H1 (cell line): ENCODE measurements around the gene SLC24A4. TPM values are rescaled to one million over a fixed set of nuclear protein-coding genes. Genes with fewer than 3 reads are reported as not detected.

ENCODE experiments used
- HDAC2 ChIP-seq, 2 experiments: fragments of 300-600 bp in 1 of 2; sonication (generic) in 1 of 2; IDR thresholded peaks; 2 replicates each; pipeline ENCODE4 v1.6.1; 2011 to 2012; ENCODE audit warnings: low read depth in 2 of 2, low read length in 2 of 2, mild to moderate bottlenecking in 2 of 2, moderate library complexity in 2 of 2, borderline replicate concordance in 1 of 2, inconsistent platforms in 1 of 2
- PHF8 ChIP-seq: fragments of 200-600 bp; sonication (generic); conservative IDR thresholded peaks from 2 replicates; pipeline ENCODE4 v1.7.1; 2012; ENCODE audit warnings: low read depth, mild to moderate bottlenecking, inconsistent platforms, low read length, moderate library complexity
- TAF1 ChIP-seq: IDR thresholded peaks from 2 replicates; pipeline ENCODE4 v1.6.1; 2011; ENCODE audit warnings: mild to moderate bottlenecking, low read depth, low read length
- polyA plus RNA-seq, 7 experiments: library from polyadenylated mRNA; depleted of rRNA in 3 of 7; stranded (reverse) in 5 of 7; unstranded in 2 of 7; fragments of >200 nt in 5 of 7; fragments of 200-250 nt in 2 of 7; gene quantifications; 1 replicate in 5 of 7; 2 replicates in 1 of 7; 4 replicates in 1 of 7; pipeline versions ENCODE4 v1.2.1 to v1.2.3, GENCODE V29; 2011 to 2013; ENCODE audit warnings: missing spikeins in 2 of 7, mixed read lengths in 2 of 7
- total RNA-seq: library from RNA; stranded (reverse); fragmentation: NEBNext Ultra II Directional; extraction: Animal tissue kit (Norgen Biotek cat#: 25700); gene quantifications from 2 replicates; pipeline ENCODE4 v1.2.1, GENCODE V29; 2021

The SLC24A4 gene
- total and polyA plus RNA-seq, 2 of the 8 experiments (the other 6 are each of a cell fraction or from before 2014, with no cell fraction given) = 0.27 to 0.89 TPM

- TF ChIP-seq HDAC2 (IDR thresholded peaks at IDR 0.05; ENCODE audit: borderline replicate concordance in 1 of 2, low read depth in 2 of 2, low read length in 2 of 2) (no peak), TAF1 (no peak), PHF8 (no peak)
- TF ChIP-seq, all 59 proteins: peak for 0
These were observed 88.2 kb downstream of the SLC24A4 start (continued) for GRCh38 chr14:92411135-92411534.
